NCI-H2196 treated with DMSO at 0.1 percent for 48 hours (cell line): Measurements from ENCODE around the gene SLC25A47.
"Not testable (repeated sequence)": the region's sequence is repeated elsewhere in the genome, so short reads cannot be mapped to it uniquely, and the experiment has no call there.

Experiments
- DNase-seq: peaks from one replicate; lab custom pipeline; 2025; ENCODE audit not compliant: unreplicated experiment; lab: John Stamatoyannopoulos, UW

The SLC25A47 gene

DNA sequence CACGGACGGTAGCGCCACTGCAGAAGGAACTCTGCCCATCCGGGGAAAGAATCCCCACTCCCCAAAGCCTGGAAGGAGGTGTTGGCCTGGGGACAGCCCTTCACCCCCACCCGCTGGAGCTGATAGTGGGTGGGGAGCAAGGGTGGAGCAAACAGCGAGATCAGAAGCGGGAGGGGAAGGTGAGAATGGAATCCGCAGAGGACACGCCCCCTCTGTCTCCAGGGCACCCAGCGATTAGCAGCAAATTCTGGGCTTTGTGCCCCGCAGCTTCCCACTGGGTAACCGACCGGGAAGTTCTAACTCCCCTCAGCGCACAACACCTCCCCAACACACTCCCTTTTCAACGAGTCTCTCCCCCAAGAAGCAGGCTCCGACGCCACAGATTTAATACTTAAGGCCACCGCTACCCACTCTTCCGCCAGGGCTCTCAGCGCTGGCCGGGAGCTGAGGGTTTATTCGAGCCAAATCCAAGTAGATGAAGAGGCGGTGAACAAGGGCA lies 18.3 kb upstream of the SLC25A47 start:
- no peak for DNase-seq

DNA sequence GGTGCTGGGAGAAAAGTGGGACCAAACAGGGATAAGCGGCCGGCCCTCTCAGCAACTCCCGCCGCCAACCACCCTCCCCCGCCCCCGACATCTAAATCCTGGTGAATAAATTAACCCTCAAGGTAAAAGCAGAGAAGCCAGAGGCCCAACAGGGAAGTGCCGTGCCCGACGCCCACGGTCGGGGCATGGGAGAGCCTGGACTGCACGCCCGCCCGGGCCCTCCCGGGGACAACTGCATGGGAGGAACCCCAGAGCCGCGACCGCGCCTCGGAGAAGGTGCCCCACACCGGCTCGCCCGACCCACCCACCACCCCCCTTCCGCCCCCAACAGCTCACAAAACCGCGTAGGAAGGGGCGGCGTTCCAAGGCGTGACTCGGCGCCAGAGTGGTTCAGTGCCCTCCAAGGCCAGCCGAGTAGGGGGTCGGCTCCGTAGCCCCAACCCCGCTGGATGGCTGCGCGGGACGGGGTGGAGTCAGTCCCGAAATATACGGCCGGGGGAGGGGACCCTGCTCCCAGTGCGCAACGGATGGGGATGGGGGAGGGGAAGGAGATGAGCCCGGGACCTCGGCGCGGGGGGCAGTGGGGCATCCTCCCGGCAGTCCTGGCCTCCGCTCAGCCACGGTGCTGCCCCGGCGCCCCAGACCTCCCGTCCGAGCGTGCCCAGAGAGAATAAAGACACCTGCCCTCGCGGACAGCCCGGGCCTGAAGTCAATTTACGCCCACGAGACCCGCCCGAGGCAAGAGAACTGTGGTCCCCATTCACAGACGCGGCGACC lies 17.6 kb upstream of the SLC25A47 start:
- no peak for DNase-seq

DNA sequence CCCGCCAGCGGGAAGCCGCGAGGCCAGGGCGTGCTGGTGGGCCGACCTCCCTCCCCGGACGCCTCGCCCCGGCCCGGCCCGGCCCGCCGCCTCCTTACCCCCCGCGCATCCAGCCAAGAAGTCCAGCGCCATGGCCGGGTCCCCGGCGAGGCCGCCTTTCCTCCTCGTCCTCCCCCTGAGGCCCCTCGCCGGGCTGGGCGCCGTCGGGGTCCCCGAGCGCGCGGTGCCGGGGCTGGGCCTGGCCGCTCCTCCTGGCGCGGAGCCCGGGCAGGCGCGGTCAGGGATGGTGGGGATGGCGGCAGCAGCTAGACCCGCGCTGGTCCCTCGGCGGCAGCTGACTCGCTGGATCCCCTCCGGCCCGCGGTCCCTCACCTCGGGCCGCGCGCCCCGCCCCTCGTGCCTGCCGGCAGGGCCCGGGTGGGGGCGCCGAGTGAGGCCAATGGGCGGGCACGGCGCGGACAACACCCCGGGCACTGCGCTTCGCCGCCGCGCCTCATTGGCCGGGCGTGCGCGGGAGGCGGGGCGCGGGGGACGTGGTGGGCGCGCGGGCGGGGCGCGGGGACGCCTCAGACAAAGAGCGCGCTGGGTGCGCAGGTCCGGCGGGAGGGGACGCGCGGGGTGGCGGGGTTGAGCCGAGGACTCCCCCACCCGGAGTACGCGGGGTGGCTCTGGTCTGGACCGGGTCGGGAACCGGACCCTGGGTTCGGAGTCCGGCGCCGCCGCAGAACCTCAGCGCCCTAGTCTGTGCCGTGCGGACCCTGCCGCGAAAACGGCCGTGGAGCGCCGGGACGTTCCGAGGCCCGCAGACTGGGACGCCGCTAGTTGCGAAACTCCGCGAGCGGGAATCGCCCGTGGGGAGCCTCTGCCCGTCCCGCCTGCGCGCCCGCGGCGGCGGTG lies 16.8 kb upstream of the SLC25A47 start, which contains the start of gene SLC25A29:
Gene SLC25A29 (minus strand): TSS at position 344 of the 897 bp plus-strand sequence. CDS start 212 bp downstream, at position 132.
- peak; percentile 54 for DNase-seq

DNA sequence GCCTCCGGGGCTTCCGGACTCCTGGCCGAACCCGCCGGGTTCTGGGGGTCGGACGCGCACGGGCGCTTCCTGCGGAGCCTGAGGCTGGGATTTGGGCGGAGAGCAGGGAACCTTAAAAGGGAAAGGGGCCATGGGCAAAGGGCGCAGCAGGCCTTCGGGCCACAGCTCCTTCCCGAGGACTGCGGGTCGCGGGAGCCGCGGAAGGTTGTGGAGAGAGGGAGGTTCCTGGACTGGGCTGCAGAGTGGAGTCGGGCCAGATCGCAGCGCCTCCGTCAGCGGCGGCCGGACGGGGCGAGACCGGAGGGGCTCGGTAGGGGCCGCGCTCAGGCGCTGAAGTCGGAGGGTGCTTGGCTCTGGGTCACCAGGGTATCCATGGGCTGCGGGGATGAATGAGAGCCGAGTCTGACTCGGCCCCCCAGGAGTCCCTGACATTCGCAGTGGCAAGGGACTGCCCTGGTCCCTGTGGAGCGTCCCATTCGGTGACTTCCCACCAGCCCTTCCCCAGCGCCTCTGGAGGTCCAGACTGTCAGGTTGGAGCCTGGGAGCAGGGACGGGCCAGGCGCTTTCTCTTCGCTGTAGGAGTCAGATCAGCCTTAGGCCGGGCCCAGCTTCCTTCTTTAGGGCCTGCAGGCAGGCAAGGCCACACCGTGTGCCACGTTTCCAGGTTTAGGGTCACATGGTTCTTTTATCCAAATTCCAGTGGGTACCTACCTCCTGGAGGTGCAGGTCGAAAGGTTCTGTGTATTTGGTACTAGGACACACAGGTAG lies 16.0 kb upstream of the SLC25A47 start:
- DNase-seq = no peak

DNA sequence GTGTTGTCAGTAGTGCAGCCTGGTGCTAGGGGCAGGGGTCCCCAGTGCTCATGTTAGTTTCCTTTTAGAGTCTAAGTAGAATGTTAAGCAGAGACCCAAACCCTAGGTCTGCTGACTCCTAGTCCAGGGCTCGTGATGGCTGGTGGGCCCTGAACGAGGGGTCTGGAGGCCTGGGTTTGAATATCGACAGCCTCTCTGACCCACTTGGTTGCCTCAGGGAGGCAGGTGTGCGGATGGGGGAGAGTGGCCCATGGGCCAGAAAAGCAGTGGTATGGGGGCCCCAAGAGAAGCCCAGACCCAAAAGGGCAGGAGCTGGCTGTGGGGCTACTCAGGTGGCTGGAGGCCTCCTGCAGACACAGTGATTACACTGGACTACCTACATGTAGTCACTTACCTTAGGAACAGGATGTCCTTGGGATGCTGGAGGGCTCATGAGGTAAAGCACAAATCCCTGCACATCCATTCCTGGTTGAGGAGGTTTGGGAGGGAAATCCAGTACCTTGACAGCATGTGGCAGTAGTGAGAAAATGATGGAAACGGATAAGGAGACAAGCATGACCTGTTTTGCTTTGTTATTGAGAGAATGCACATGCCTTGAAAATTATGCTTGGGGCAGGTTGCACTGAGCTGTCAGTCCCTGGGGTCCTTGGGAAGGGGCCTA lies 15.2 kb upstream of the SLC25A47 start:
- no peak for DNase-seq

DNA sequence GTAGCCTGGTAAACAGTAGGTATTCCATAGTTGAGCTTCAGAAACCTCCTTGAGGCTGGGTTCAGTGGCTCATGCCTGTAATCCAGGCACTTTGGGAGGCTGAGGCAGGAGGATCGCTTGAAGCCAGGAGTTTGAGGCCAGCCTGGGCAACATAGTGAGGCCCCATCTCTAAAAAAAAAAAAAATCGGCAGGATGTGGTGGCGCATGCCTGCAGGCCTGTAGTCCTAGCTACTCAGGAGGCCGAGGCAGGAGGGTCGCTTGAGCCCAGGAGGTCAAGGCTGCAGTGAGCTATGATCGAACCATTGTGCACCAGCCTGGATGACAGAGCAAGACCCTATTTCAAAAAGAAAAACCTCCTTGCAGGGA lies 14.7 kb upstream of the SLC25A47 start:
- not testable (repeated sequence) for DNase-seq

DNA sequence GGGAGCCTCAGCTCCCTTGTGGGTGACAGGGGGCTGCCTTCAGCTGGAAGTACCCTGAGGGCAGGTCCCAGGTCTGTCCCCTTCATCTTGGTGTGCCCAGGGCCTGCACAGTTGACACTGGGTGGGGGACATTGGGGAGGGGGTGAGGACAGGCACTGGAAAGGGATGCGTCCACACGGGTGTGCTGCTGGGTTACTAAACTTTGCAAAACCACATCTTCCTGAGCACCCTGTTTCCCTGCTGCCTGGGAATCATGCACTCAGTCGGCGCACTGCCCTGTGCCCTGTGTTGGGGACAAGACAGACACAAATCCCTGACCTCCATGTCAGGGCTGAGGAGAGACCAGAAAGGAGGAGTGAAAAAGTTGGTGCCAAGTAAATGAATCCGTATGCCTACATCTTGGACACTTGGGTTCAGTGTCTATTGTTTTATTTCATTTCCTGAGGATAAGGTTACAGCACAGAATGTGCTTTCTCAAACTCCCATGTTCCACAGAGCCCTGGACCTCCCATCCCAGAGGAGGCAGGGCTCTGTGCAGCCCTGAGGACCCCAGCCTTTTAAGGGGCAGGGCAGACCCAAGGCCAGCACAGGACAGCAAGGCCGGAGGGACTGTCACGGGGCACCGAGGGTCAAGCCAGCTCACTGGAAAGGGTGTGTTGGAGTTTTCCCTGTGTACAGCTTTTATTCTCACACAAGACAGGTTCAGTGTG lies 14.0 kb upstream of the SLC25A47 start:
- DNase-seq = no peak

DNA sequence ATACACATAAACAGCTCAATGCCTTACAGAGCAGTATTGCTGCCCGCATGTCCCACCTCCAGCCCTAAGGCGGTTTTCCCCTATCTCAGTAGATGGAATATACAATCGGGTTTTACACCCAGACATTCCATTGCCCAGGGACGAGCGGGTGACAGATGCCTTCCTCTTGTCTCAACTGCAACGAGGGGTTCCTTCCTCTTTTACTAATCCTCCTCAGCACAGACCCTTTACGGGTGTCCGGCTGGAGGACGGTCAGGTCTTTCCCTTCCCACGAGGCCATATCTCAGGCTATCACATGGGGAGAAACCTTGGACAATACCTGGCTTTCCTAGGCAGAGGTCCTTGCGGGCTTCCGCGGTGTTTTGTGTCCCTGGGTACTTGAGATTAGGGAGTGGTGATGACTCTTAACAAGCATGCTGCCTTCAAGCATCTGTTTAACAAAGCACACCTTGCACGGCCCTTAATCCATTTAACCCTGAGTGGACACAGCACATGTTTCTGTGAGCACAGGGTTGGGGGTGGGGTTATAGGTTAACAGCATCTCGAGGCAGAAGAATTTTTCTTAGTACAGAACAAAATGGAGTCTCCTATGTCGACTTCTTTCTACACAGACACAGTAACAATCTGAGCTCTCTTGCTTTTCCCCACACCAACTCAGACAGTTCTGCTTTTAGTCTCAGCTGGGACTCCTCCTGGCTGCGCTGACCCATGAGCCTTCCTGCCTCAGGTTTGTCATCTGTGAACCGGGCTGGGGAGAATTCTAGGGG lies 10.8 kb upstream of the SLC25A47 start:
- DNase-seq = not testable (repeated sequence)

DNA sequence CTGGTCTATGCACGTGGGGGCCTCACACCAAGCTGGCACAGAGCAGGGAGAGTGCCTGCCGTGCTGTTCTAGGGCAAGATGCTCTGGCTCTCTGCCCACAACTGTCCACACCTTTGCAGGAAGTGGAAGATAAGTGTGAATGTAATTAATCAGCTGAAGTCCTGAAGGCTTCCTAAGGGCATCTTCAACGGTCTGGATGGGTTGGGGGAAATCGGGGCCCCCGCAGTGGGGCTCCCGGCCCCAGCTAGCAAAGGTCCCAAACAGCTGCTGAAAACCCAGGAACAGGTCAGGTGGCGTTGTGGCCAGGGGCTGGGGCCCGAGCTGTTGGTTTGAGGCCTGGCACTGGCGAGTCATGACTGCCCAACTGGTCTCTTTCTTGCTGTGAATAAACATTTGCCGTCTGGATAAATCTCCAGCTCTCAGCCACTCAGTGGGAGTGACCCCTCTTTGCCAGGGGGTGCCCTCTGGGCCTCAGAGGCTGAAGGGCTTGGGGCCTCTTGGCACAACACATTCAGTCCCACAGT lies 10.2 kb upstream of the SLC25A47 start:
- DNase-seq = no peak

DNA sequence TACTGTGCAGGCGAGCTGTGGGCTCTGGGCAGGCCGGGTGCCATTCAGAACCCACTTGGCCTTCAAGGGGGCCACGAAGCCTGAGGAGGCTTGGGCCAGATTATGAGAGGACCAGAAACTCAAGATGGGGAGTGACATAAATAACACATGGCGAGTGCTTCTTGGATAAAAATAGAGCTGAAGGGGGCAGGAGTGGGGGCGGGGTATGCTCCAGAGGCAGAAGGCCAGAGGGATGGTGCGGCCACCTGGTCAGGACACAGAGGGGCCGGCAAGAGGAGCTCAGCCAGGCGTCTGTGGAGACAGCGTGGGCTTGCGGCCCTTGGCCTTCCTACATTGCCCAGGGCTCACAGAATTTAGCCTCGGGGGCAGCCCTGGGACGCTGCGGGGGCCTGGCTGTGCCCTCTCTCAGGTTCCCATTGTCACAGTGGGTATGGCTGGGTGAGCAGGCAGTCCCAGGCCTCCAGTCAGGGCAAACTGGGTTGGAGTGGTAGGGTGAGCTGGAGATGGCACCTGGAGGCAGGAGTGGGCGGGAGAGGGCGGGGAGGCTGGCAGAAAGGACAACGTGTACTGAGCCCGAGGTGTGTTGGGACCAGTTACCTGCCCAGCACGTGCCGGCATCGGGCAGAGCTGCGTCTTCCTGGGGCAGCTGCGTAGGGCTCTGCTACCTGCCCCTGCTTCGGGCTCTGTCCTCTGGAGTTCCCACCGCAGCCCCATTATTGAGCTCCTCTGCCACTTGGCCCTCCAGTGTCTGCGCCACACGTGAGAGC lies 9.5 kb upstream of the SLC25A47 start:
- DNase-seq = no peak

DNA sequence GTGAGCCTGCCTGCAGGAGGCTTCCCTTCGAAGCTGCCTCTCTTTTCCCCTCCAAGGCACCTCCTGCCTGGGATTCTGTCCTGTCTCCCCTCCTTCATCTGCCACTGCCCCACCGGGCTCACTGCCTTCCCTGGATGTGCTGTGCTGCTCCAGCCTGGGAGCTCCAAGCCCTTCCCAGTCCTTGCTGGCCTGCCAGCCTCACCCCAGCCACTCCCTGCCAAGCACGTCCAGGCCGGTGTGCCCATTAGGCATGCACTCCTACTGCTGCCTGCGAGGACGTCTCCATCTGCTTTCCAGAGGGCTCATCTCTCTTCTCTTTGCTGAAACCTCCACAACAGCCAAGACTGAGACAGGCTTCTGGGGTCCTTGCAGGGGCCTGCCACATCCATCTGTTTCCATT lies 8.4 kb upstream of the SLC25A47 start:
- no peak for DNase-seq

DNA sequence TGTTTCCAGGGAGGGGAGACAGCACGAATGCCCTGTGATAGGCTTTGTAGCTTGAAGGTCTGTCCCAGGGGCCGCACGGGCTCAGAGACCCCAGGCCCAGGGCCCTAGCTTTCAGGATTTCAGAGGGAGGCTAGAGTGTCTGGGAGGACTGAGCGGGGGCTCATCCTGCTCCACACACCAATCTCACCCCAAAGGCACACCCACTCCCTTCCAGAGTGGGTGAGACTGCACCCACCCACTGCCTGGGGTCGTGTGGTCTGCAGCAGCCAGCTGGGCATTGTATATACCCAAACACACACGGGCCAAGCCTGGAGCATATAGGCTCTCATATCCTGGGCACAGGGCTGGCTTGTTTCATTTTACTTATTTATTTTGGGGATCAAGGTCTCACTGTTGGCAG lies 5.8 kb upstream of the SLC25A47 start:
- DNase-seq = no peak

DNA sequence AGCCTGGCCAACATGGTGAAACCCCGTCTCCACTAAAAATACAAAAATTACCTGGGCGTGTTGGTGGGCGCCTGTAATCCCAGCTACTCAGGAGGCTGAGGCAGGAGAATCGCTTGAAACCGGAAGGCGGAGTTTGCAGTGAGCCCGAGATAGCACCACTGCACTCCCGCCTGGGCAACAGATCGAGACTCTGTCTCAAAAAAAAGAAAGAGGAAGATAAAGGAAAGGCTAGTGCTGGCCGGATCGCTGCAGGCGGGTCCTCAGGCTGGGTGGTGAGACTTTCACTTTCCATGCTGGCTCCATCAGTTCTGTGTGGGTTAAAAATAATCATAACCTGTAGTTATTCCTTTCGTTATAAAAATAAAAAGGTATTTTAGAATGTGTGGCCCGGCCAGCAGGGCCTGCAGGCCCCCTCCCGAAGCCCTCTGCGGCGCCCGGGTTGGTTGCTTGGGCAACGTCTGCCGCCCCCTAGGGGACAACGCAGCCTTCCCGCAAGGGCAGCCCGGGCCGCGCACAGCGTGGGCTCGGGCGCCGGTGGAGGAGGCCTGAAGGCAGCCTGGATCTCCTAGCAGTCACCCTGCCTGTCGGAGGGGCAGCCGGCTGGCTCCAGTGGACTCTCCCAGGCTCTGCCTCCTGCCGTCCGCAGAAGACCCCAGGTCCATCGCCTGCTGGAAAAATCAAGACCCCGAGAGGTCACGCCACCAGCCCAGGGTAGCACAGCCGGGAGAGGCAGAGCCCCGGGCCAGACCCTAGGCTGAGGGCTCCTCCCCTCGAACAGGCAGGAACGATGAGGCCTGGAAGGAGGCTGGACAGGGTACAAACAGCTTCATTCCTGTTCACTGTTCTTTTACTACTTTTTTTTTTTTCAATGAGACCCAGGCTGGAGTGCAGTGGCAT lies 5.0 kb upstream of the SLC25A47 start:
- no peak for DNase-seq

DNA sequence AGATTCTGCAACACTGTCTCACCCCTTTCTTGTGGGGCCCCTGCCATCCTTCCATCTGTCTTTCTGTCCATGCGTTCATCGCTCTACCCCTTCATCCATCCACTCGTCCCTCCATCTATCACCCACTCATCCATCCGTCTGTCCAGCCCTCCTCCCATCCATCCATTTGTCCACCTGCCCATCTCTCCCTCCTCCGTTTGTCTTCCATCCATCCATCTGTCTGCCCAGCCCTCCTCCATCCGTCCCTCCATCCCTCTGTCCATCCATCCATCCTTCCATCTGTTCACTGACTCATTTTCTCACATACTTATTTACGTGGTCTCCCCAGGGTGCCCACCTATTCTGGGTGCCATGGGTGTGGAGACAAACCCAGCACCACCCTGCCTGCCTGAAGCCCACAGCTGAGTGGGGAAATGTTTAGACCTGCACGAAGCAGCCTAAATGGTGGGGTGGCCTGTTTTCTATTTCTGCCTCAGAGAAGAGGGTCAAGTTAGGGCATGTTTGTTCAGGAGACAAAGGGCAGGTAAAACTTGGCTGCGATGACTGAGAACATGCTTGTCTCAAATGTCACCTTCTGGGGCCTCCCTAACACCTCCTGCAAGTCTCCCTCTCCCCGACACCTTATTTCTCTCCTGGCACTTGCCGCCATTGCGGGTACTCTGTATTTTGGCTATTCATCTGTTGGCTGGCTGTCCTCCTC lies 2.8 kb upstream of the SLC25A47 start:
- no peak for DNase-seq

DNA sequence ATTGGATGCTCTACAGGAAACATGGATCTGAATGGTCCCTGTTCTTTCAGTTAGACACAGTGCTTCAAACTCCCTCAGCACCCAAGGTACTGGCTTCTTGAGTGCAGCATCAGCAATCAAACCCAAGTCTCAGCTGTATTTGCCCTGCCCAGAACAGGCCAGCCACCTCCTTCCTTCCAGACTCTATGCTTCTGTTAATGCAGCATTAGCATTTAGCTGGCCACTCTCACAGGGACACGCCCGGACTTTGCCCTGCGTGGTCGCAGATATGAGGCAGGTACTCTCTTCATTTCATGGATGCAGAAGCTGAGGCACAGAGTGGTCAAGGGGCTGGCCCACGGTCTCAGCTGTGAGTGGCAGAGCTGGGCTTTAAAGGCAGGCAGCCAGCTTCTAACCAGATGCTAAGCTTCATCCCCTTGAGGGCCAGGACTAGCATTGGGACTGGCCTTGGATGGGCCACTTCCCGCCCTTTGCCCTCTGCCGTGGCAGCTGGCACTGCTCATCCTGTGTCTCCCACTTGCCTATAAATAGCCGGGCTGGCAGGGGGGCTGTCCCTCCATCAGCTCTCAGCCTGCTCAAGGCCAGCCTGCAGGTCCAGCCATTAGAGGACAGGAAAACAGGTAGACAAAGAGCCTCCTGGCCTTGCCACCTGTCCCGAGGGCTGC lies 1.5 kb upstream of the SLC25A47 start:
- DNase-seq = no peak
